GM06990 (cell line): ENCODE results near the gene PLPP2.

Experiments used
- DNase-seq: peaks from one replicate; pipeline ENCODE4 v3.0.0-alpha.2; 2011; ENCODE audit not compliant: insufficient read length; ENCODE audit errors: extremely low read depth
- H3K27me3 ChIP-seq: replicated peaks from 2 replicates; pipeline ENCODE4 v1.6.0; 2011; ENCODE audit warnings: low read length; ENCODE audit not compliant: control insufficient read depth, insufficient read depth
- H3K36me3 ChIP-seq: 2 replicates; pipeline ENCODE4 v1.5.1; 2011; ENCODE audit warnings: low read length; ENCODE audit not compliant: control insufficient read depth, insufficient read depth
- H3K4me3 ChIP-seq: replicated peaks from 2 replicates; pipeline ENCODE4 v1.5.1; 2011; ENCODE audit warnings: low read depth, mild to moderate bottlenecking, control low read depth, low read length
- CTCF ChIP-seq: IDR thresholded peaks from 2 replicates; pipeline ENCODE4 v1.5.1; 2011; ENCODE audit warnings: low read length, control low read depth, mild to moderate bottlenecking, inconsistent platforms; ENCODE audit not compliant: insufficient read depth, poor library complexity, severe bottlenecking

The PLPP2 gene

DNA sequence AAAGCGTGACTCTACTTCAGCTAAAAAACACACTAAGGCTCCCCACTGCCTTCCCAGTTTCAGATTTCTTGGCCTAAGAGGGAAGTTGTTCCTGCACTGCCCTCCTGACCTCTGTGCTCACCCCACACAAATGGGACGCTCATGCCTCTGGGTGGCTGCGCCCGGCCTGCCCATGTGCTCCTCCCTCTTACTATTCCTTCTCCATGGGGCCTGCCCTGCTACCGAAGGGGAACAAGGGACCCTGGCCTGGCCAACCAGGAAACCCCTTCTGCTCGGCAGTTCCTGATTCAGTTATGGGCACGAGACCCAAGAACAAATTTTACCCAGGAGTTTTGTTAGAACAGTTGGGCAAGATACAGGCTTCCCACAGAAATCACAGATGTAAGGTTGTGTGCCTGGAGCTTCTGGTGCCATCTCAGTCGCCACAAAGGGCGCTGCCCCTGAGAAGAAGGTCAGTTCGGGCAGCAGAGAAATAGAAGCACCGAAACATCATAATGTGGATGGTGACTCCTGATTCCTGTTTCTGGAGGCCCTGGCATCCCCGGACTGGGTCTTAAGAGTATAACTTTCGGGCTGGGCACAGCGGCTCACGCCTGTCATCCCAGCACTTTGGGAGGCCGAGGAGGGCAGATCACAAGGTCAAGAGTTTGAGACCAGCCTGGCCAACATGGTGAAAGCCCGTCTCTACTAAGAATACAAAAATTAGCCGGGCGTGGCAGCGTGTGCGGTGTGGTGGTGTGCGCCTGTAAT, 5.4 kb upstream of the PLPP2 start:
- Histone ChIP-seq H3K36me3 (no peaks in the 10 kb centered on the region), H3K27me3 (no peaks in the 10 kb centered on the region; the same call in 1 of the 2 replicates), H3K4me3 (no peak overlapping the region)
- no peak for DNase-seq
- TF ChIP-seq CTCF: no peak

- no peaks in the 10 kb centered on the region for H3K36me3 ChIP-seq
- DNase-seq: no peak
- no peaks in the 10 kb centered on the region; the same call in 1 of the 2 replicates for H3K27me3 ChIP-seq
- H3K4me3 ChIP-seq: no peak overlapping the region
- TF ChIP-seq CTCF: no peak
These were observed 4.6 kb upstream of the PLPP2 start for GRCh38 chr19:295687-296370.

- no peak for DNase-seq
- no peaks in the 10 kb centered on the region for H3K36me3 ChIP-seq
- TF ChIP-seq CTCF: peak; percentile 87
- no peaks in the 10 kb centered on the region; the same call in 1 of the 2 replicates for H3K27me3 ChIP-seq
- no peak overlapping the region for H3K4me3 ChIP-seq
These were observed 3.9 kb upstream of the PLPP2 start for GRCh38 chr19:294946-295686.

DNA sequence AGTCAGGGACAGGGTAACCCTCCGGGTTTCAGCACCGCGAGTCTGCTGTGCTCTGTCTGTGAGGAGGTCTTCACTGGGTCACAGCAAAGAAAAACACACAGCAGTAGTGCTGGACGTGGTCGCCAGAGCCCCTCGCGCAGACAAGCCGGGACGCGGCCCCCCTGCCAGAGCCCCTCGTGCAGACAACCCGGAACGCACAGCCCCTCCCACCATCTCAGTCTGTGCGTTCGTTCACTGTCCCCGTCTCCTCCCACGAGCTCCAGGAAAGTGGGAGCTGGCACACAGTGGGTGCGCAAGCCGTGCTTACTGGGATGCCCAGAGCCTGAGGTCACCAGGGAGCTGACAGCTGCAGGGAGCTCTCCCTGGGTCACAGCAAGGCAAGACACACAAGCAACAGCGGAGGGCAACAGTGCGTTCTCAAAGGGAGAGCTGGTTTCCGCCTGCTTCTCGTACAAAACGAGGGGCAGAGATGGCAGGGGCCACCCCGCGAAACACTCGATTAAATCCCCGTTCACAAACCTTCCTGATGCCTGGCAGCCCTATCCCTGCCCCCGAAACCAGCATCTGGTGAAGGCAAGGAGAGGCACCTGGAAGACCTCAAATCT, 3.2 kb upstream of the PLPP2 start:
- no peak for DNase-seq
- Histone ChIP-seq H3K36me3 (no peaks in the 10 kb centered on the region), H3K27me3 (no peaks in the 10 kb centered on the region; the same call in 1 of the 2 replicates), H3K4me3 (no peak overlapping the region)
- no peak for TF ChIP-seq CTCF

DNA sequence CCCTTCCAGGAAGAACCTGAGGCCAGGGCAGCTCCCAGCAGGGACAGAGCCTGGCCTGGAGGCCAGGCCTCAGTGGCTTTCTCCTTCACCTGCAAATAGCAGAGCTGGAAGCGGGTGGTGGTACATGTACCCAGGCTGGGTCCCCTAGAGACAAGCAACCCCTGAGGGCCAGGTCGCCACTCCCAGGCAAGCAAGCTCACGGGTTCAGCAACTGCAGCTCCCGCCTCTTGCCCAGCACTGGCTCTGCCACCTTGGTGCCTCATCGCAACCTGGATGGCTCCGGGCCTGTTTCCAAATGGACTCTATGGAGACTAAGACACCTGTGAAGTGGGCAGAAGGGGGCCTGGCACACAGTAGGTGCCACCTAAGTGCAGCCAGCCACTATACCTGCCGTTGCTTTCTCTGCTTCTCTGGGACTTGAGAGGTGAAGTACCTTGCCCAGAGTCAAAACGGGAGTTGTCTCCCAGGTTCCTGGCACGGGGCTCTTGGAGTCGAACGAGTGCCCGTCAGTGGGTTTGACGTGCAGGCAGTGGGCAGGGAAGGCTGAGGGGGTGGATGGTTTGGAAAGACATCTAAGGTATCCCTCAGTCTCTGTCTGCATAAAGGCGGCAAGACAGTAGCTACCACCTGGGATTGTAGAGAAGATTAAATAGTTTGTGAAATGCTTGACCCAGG, 2.4 kb upstream of the PLPP2 start:
- Histone ChIP-seq H3K36me3 (no peaks in the 10 kb centered on the region), H3K4me3 (no peak overlapping the region), H3K27me3 (no peaks in the 10 kb centered on the region; the same call in 1 of the 2 replicates)
- DNase-seq: no peak
- no peak for TF ChIP-seq CTCF
